Stomach (tissue), 9 donors: ENCODE measurements around the gene IGHMBP2. TPM values are rescaled to one million over a fixed set of nuclear protein-coding genes. Genes with fewer than 3 reads are reported as not detected.

Experiments
- DNase-seq, 2 donors: peaks; one replicate each; pipeline versions ENCODE4 v3.0.0 to v3.0.0-alpha.2; 2013 to 2019
- H3K27ac ChIP-seq, 5 donors: fragments of 200-600 bp in 4 of 5; sonication (generic) in 4 of 5; one replicate each; pipeline ENCODE4 v1.5.1; 2013 to 2019; ENCODE audit warnings: mild to moderate bottlenecking in 1 of 5, moderate library complexity in 1 of 5
- H3K27me3 ChIP-seq, 3 donors: fragments of 200-600 bp; sonication (generic); one replicate each; pipeline ENCODE4 v1.5.1; 2017 to 2019; ENCODE audit warnings: mixed run types in 1 of 3
- H3K36me3 ChIP-seq, 4 donors: fragments of 200-600 bp; sonication (generic); 1 replicate in 3 of 4; 2 replicates in 1 of 4; pipeline ENCODE4 v1.5.1; 2016 to 2019
- H3K4me1 ChIP-seq, 4 donors: fragments of 200-600 bp; sonication (generic); one replicate each; pipeline ENCODE4 v1.5.1; 2016 to 2019
- H3K4me3 ChIP-seq, 4 donors: fragments of 200-600 bp; sonication (generic) in 3 of 4; one replicate each; pipeline ENCODE4 v1.5.1; 2016 to 2019; ENCODE audit warnings: mild to moderate bottlenecking in 1 of 4
- H3K9me3 ChIP-seq, 4 donors: fragments of 200-600 bp; sonication (generic); one replicate each; pipeline ENCODE4 v1.5.1; 2016 to 2019
- EP300 ChIP-seq: sonication (generic); formaldehyde crosslinking; IDR thresholded peaks from one replicate; pipeline ENCODE4 v1.6.1; 2017; ENCODE audit warnings: antibody characterized with exemption
- POLR2A ChIP-seq, 4 donors: fragments of 450-650 bp; IDR thresholded peaks; one replicate each; pipeline ENCODE4 v1.6.1; 2016; ENCODE audit warnings: antibody characterized with exemption in 4 of 4, control low read depth in 2 of 4, mild to moderate bottlenecking in 1 of 4, moderate library complexity in 1 of 4
- POLR2AphosphoS5 ChIP-seq, 3 donors: sonication (generic); formaldehyde crosslinking; IDR thresholded peaks; one replicate each; pipeline ENCODE4 v1.6.1; 2016; ENCODE audit warnings: antibody characterized with exemption in 3 of 3
- WGBS, 5 donors: extraction: QIAGEN DNeasy Blood & Tissue Kit in 3 of 5; methylation state at CpG; one replicate each; pipeline versions ENCODE4 v1.1.5 to v1.1.7; 2013 to 2018; 5-methylcytosine and 5-hydroxymethylcytosine counted together
- intact Hi-C: fragments of 100-400 bp; cut with DNase I; formaldehyde crosslinking; loops from one replicate; pipeline ENCODE4 v1.15.1; 2023; ENCODE audit warnings: low total_unique reads
- polyA plus RNA-seq, 3 donors: library from polyadenylated mRNA; stranded (reverse); fragments of 200-250 nt; gene quantifications; one replicate each; pipeline ENCODE4 v1.2.3, GENCODE V29; 2013
- total RNA-seq, 5 donors: library from RNA; depleted of rRNA; stranded (reverse); fragments of >200 nt; gene quantifications; one replicate each; pipeline versions ENCODE4 v1.1.0 to v1.2.3, GENCODE V29; 2014 to 2016
- TF ChIP-seq, protein P1 (sequence below), 7 experiments: fragments of 450-650 bp in 4 of 7; fragments of 200-600 bp in 3 of 7; sonication (generic) in 3 of 7; IDR thresholded peaks; one replicate each; pipeline ENCODE4 v1.5.1; 2016 to 2019; ENCODE audit warnings: antibody characterized with exemption in 7 of 7, control low read depth in 2 of 7, mild to moderate bottlenecking in 1 of 7
- donor health status: healthy with polysubstance abuse.
- donor health status: Bipolar disorder and iron deficiency.
- donor health status: healthy.

Gene IGHMBP2
- total and polyA plus RNA-seq, 8 donors: 8.8 to 133 (median 13.7) TPM

GRCh38 chr11:68938816-68939582, 35.3 kb downstream of the IGHMBP2 start:
- TF ChIP-seq POLR2AphosphoS5 (IDR thresholded peaks at IDR 0.05) (no peak), EP300 (no peak), POLR2A (IDR thresholded peaks at IDR 0.05) (no peak)
- TF ChIP-seq, protein P1, sequence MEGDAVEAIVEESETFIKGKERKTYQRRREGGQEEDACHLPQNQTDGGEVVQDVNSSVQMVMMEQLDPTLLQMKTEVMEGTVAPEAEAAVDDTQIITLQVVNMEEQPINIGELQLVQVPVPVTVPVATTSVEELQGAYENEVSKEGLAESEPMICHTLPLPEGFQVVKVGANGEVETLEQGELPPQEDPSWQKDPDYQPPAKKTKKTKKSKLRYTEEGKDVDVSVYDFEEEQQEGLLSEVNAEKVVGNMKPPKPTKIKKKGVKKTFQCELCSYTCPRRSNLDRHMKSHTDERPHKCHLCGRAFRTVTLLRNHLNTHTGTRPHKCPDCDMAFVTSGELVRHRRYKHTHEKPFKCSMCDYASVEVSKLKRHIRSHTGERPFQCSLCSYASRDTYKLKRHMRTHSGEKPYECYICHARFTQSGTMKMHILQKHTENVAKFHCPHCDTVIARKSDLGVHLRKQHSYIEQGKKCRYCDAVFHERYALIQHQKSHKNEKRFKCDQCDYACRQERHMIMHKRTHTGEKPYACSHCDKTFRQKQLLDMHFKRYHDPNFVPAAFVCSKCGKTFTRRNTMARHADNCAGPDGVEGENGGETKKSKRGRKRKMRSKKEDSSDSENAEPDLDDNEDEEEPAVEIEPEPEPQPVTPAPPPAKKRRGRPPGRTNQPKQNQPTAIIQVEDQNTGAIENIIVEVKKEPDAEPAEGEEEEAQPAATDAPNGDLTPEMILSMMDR (IDR thresholded peaks at IDR 0.05): no peak
- Histone ChIP-seq H3K36me3 (peaks cover 54 to 71% (median 69%) of the 10 kb centered on the region in 4 donors), H3K4me1 (peaks cover 0 to 28% (median 11%) of the 10 kb centered on the region in 4 donors), H3K27ac (peak overlapping the region in 2 of 5 donors; percentile 3 to 91), H3K27me3 (no peaks in the 10 kb centered on the region), H3K4me3 (no peak overlapping the region), H3K9me3 (no peaks in the 10 kb centered on the region)
- 72 to 100% (median 89%) methylated on average over 8 to 17 of the region's 17 CpGs for WGBS, 5 donors
- DNase-seq: no peak
- intact Hi-C loops: no loop called here

GRCh38 chr11:68939583-68940555, 36.2 kb downstream of the IGHMBP2 start:
- WGBS, 5 donors: 83 to 89% (median 87%) methylated on average over 23 to 33 of the region's 33 CpGs
- Histone ChIP-seq H3K4me1 (peaks cover 0 to 28% (median 11%) of the 10 kb centered on the region in 4 donors), H3K27me3 (no peaks in the 10 kb centered on the region), H3K9me3 (no peaks in the 10 kb centered on the region), H3K27ac (peak overlapping the region in 3 of 5 donors; percentile 14 to 91 (median 84)), H3K4me3 (no peak overlapping the region), H3K36me3 (peaks cover 48 to 63% (median 61%) of the 10 kb centered on the region in 4 donors)
- DNase-seq: no peak
- intact Hi-C loops: no loop called here
- no peak for TF ChIP-seq POLR2AphosphoS5 (IDR thresholded peaks at IDR 0.05)
- TF ChIP-seq POLR2A (IDR thresholded peaks at IDR 0.05): no peak
- no peak for TF ChIP-seq EP300
- TF ChIP-seq, protein P1 (IDR thresholded peaks at IDR 0.05): no peak

DNA sequence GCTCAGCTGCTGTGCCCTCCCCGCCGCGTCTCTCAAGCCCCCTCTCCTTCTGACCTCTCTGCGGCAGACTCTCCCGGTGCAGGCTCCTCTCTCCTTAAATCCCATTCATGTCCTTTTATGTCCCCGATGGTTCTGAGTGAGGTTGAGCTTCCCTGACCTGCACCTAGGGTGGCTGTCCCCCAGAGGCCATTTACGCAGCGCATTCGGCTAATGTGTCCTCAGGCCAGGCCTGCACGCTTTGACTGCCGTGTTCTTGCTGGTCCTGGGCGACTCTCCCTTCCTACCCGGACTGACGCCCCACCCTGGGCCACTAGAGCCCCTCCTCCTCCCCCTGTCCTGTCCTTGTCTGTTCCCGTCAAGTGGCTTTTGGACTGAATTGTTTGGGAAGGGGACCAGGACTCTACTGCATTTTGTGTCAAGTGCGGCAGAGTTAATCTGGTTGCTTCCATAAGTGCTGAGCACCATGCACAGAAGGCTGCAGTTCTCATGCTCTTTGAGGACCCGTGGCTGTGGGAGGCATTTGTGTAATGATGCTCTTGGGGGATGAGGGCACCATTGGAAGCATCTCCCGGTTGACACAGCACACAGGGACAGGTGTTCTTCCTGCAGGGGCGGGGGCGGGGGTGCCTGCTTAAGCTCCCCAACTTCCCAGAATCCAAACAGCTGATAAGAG, 37.1 kb downstream of the IGHMBP2 start:
- no peaks in the 10 kb centered on the region for H3K27me3 ChIP-seq
- peaks cover 0 to 31% (median 12%) of the 10 kb centered on the region in 4 donors for H3K4me1 ChIP-seq
- peak overlapping the region in 3 of 5 donors; percentile 81 to 91 (median 84) for H3K27ac ChIP-seq
- H3K4me3 ChIP-seq: no peak overlapping the region
- intact Hi-C loops: no loop called here
- TF ChIP-seq EP300 (no peak), POLR2A (IDR thresholded peaks at IDR 0.05) (no peak), POLR2AphosphoS5 (IDR thresholded peaks at IDR 0.05) (no peak)
- TF ChIP-seq, protein P1 (IDR thresholded peaks at IDR 0.05): no peak
- DNase-seq: no peak
- H3K36me3 ChIP-seq: peaks cover 38 to 53% (median 51%) of the 10 kb centered on the region in 4 donors
- no peaks in the 10 kb centered on the region for H3K9me3 ChIP-seq
- 82 to 92% (median 90%) methylated on average over 17 to 20 of the region's 20 CpGs for WGBS, 5 donors
